Measurements from ENCODE around the gene MPI. TPM values are rescaled to one million over a fixed set of nuclear protein-coding genes. Genes with fewer than 3 reads are reported as not detected.
A peak's percentile ranks its signal among the peaks of the same experiment; 100 is the strongest.
"Not testable (repeated sequence)": the region's sequence is repeated elsewhere in the genome, so short reads cannot be mapped to it uniquely, and the experiment has no call there.

The MPI gene
- total RNA-seq, 1 donor from 2014 or later, result 77.7 TPM

GRCh38 chr15:74884428-74885223 is 5.2 kb upstream of the MPI start:
- DNase-seq (ENCODE audit: low spot score), result no peak
- no peaks in the 10 kb centered on the region for H3K9me3 Mint-ChIP-seq
- no peak overlapping the region for H3K4me3 Mint-ChIP-seq
- no peak overlapping the region for H2AFZ ChIP-seq (replicated peaks)
- H4K20me1 ChIP-seq (ENCODE audit: low read depth), result no peaks in the 10 kb centered on the region
- peaks cover 11% of the 10 kb centered on the region for H3F3A ChIP-seq (ENCODE audit: low read depth)
- H3K27ac Mint-ChIP-seq, result no peak overlapping the region
- H3K4me2 ChIP-seq, result no peak overlapping the region
- no peak overlapping the region for H3K27ac ChIP-seq
- no peaks in the 10 kb centered on the region for H3K79me2 ChIP-seq (ENCODE audit: low read depth)
- H3K4me3 ChIP-seq, result no peak overlapping the region
- peaks cover 3% of the 10 kb centered on the region for H3K27me3 ChIP-seq
- peaks cover 7% of the 10 kb centered on the region for H3K4me1 ChIP-seq
- peaks cover 10% of the 10 kb centered on the region for H3K27me3 Mint-ChIP-seq (ENCODE audit: insufficient read depth, low read depth)
- H3K4me1 Mint-ChIP-seq, result peaks cover 16% of the 10 kb centered on the region
- no peaks in the 10 kb centered on the region for H3K36me3 ChIP-seq
- H3K36me3 Mint-ChIP-seq, result no peaks in the 10 kb centered on the region
- H3K9me3 ChIP-seq (ENCODE audit: low read depth), result no peaks in the 10 kb centered on the region
- H3K9ac ChIP-seq, result no peak overlapping the region
- no peak for TF ChIP-seq EZH2phosphoT487 (IDR thresholded peaks at IDR 0.05)
- TF ChIP-seq, protein P1, sequence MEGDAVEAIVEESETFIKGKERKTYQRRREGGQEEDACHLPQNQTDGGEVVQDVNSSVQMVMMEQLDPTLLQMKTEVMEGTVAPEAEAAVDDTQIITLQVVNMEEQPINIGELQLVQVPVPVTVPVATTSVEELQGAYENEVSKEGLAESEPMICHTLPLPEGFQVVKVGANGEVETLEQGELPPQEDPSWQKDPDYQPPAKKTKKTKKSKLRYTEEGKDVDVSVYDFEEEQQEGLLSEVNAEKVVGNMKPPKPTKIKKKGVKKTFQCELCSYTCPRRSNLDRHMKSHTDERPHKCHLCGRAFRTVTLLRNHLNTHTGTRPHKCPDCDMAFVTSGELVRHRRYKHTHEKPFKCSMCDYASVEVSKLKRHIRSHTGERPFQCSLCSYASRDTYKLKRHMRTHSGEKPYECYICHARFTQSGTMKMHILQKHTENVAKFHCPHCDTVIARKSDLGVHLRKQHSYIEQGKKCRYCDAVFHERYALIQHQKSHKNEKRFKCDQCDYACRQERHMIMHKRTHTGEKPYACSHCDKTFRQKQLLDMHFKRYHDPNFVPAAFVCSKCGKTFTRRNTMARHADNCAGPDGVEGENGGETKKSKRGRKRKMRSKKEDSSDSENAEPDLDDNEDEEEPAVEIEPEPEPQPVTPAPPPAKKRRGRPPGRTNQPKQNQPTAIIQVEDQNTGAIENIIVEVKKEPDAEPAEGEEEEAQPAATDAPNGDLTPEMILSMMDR (IDR thresholded peaks at IDR 0.05), result no peak
- TF ChIP-seq EZH2 (IDR thresholded peaks at IDR 0.05), result no peak

GRCh38 chr15:74885461-74885860 is 4.4 kb upstream of the MPI start:
- Histone ChIP-seq H3K27me3 (peaks cover 4% of the 10 kb centered on the region), H3K36me3 (no peaks in the 10 kb centered on the region), H3K9me3 (ENCODE audit: low read depth) (no peaks in the 10 kb centered on the region), H4K20me1 (ENCODE audit: low read depth) (no peaks in the 10 kb centered on the region), H3K4me2 (no peak overlapping the region), H3K9ac (no peak overlapping the region), H3K4me1 (peaks cover 8% of the 10 kb centered on the region), H3K4me3 (no peak overlapping the region), H3K27ac (no peak overlapping the region), H3F3A (ENCODE audit: low read depth) (peaks cover 11% of the 10 kb centered on the region), H2AFZ (replicated peaks) (no peak overlapping the region), H3K79me2 (ENCODE audit: low read depth) (peaks cover 4% of the 10 kb centered on the region)
- Mint-ChIP-seq H3K27me3 (ENCODE audit: insufficient read depth, low read depth) (peaks cover 10% of the 10 kb centered on the region), H3K4me3 (no peak overlapping the region), H3K36me3 (no peaks in the 10 kb centered on the region), H3K4me1 (peaks cover 19% of the 10 kb centered on the region), H3K27ac (no peak overlapping the region), H3K9me3 (no peaks in the 10 kb centered on the region)
- no peak for DNase-seq (ENCODE audit: low spot score)
- TF ChIP-seq EZH2phosphoT487 (IDR thresholded peaks at IDR 0.05) (no peak), EZH2 (IDR thresholded peaks at IDR 0.05) (no peak)
- TF ChIP-seq, protein P1 (IDR thresholded peaks at IDR 0.05), result no peak

DNA sequence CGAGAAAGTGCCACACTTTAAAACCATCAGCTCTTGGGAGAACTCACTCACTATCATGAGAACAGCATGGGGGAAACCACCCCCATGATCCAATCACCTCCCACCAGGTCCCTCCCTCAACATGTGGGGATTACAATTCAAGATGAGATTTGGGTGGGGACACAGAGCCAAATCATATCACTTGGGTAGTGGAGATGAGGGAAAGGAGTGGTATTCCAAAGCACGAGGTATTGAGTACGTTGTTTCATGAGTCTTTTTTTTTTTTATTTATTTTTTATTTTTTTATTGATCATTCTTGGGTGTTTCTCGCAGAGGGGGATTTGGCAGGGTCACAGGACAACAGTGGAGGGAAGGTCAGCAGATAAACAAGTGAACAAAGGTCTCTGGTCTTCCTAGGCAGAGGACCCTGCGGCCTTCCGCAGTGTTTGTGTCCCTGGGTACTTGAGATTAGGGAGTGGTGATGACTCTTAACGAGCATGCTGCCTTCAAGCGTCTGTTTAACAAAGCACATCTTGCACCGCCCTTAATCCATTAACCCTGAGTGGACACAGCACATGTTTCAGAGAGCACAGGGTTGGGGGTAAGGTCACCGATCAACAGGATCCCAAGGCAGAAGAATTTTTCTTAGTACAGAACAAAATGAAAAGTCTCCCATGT is 2.2 kb upstream of the MPI start:
- not testable (repeated sequence) for H4K20me1 ChIP-seq (ENCODE audit: low read depth); H3K27ac ChIP-seq; H3K9ac ChIP-seq; H3K36me3 ChIP-seq; H3K27me3 ChIP-seq; H3K27me3 Mint-ChIP-seq (ENCODE audit: insufficient read depth, low read depth); DNase-seq (ENCODE audit: low spot score); H3K9me3 ChIP-seq (ENCODE audit: low read depth); H3K4me3 ChIP-seq; H3K27ac Mint-ChIP-seq; H3K4me2 ChIP-seq; H3K36me3 Mint-ChIP-seq; H3K9me3 Mint-ChIP-seq; H2AFZ ChIP-seq (replicated peaks)
- Histone ChIP-seq H3K79me2 (ENCODE audit: low read depth) (peaks cover 12% of the 10 kb centered on the region), H3K4me1 (peaks cover 11% of the 10 kb centered on the region), H3F3A (ENCODE audit: low read depth) (peaks cover 11% of the 10 kb centered on the region)
- peaks cover 25% of the 10 kb centered on the region for H3K4me1 Mint-ChIP-seq
- peak overlapping the region; percentile 55 for H3K4me3 Mint-ChIP-seq

- TF ChIP-seq EZH2phosphoT487 (IDR thresholded peaks at IDR 0.05), result no peak
- TF ChIP-seq EZH2 (IDR thresholded peaks at IDR 0.05), result no peak
- TF ChIP-seq, protein P1 (IDR thresholded peaks at IDR 0.05), result no peak
- no peak overlapping the region for H3K4me3 ChIP-seq
- no peaks in the 10 kb centered on the region for H3K9me3 ChIP-seq (ENCODE audit: low read depth)
- peaks cover 4% of the 10 kb centered on the region for H3K27me3 ChIP-seq
- H3K9ac ChIP-seq, result no peak overlapping the region
- peaks cover 12% of the 10 kb centered on the region for H3K36me3 Mint-ChIP-seq
- no peaks in the 10 kb centered on the region for H3K9me3 Mint-ChIP-seq
- H3F3A ChIP-seq (ENCODE audit: low read depth), result peaks cover 11% of the 10 kb centered on the region
- H3K79me2 ChIP-seq (ENCODE audit: low read depth), result peaks cover 12% of the 10 kb centered on the region
- H3K27ac ChIP-seq, result no peak overlapping the region
- H2AFZ ChIP-seq (replicated peaks), result no peak overlapping the region
- peak overlapping the region; percentile 17 for H3K27ac Mint-ChIP-seq
- H3K4me3 Mint-ChIP-seq, result peak overlapping the region; percentile 88
- DNase-seq (ENCODE audit: low spot score), result no peak
- no peaks in the 10 kb centered on the region for H3K36me3 ChIP-seq
- no peaks in the 10 kb centered on the region for H4K20me1 ChIP-seq (ENCODE audit: low read depth)
- peaks cover 25% of the 10 kb centered on the region for H3K4me1 Mint-ChIP-seq
- H3K27me3 Mint-ChIP-seq (ENCODE audit: insufficient read depth, low read depth), result peaks cover 7% of the 10 kb centered on the region
- H3K4me1 ChIP-seq, result peaks cover 10% of the 10 kb centered on the region
- H3K4me2 ChIP-seq, result peak overlapping the region; percentile 98
Observed at GRCh38 chr15:74888716-74889115, 1.1 kb upstream of the MPI start.
